ENCODE results near the gene PTPRU.

DNA sequence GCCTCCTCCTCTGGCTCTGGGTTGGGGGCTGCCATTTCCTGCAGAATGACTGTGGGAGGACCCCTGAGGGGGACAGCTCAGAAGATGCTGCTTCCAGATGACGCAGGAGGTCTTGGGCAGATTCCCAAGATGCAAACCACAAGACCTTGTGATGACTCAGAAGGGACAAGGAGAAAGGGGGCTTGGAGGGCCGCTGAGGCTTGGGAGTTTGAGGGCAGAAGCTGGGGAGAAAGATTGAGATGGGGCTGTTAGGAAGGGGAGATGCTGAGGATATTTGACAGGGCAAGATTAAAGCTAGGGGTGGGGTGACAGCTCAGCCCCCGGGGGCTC lies 7.5 kb downstream of the PTPRU start:
- TF ChIP-seq SP1 (IDR thresholded peaks at IDR 0.05) (no peak), ARNT (IDR thresholded peaks at IDR 0.05) (no peak), PKNOX1 (IDR thresholded peaks at IDR 0.05) (no peak), L3MBTL2 (conservative IDR thresholded peaks at IDR 0.05) (no peak), NFRKB (IDR thresholded peaks at IDR 0.05) (no peak)

Data from HEK293T (cell line).